Ramos (cell line): Measurements from ENCODE around the gene CFHR1.

Experiments used
- in situ Hi-C: fragments of 300-500 bp; cut with MboI; formaldehyde crosslinking; loops from one replicate; pipeline ENCODE4 v1.14.3; 2022; ENCODE audit warnings: low sequenced_read_pairs; ENCODE audit not compliant: unreplicated experiment

The CFHR1 gene

DNA sequence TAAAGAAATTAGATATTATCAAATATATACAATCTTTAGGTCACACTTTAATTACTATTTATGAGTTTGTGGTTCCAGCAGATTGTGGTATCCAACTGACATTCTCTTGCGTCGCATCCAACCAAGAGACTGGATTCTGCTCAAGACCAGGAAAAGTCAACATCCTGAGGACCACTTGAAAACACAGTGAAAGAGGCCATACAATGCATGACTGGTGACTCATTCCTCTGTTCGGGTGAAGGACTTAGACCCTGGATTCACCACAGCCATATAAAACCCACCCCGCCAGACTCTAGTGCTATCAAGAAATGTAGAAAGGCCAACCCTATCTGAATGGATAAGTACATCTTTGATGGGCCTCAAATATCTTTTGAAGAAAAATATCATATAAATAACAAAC lies 53.9 kb downstream of the CFHR1 start:
- in situ Hi-C loops = no loop called here

- in situ Hi-C loops = no loop called here
Measured at GRCh38 chr1:196875935-196876334, 56.4 kb downstream of the CFHR1 start.

GRCh38 chr1:196877964-196878363 lies 58.4 kb downstream of the CFHR1 start:
- in situ Hi-C loops = no loop called here
